Esophagus muscularis mucosa (tissue), 4 donors: ENCODE measurements around the gene OR2A14.

Source experiments
- EP300 ChIP-seq: sonication (generic); formaldehyde crosslinking; IDR thresholded peaks from one replicate; pipeline ENCODE4 v1.6.1; 2017; ENCODE audit warnings: antibody characterized with exemption
- POLR2A ChIP-seq: fragments of 450-650 bp; IDR thresholded peaks from one replicate; pipeline ENCODE4 v1.6.1; 2017; ENCODE audit warnings: antibody characterized with exemption, moderate library complexity, mild to moderate bottlenecking, low read depth
- POLR2AphosphoS5 ChIP-seq, 2 donors: sonication (generic); formaldehyde crosslinking; IDR thresholded peaks; one replicate each; pipeline ENCODE4 v1.6.1; 2017; ENCODE audit warnings: antibody characterized with exemption in 2 of 2
- TF ChIP-seq, protein P1 (sequence below), 3 experiments: fragments of 200-600 bp in 2 of 3; fragments of 450-650 bp in 1 of 3; sonication (generic) in 2 of 3; IDR thresholded peaks; one replicate each; pipeline ENCODE4 v1.5.1; 2017 to 2019; ENCODE audit warnings: antibody characterized with exemption in 3 of 3, mild to moderate bottlenecking in 2 of 3, moderate library complexity in 1 of 3

GRCh38 chr7:144087230-144087629 lies 35.7 kb upstream of the OR2A14 start:
- no peak for TF ChIP-seq EP300
- TF ChIP-seq, protein P1, sequence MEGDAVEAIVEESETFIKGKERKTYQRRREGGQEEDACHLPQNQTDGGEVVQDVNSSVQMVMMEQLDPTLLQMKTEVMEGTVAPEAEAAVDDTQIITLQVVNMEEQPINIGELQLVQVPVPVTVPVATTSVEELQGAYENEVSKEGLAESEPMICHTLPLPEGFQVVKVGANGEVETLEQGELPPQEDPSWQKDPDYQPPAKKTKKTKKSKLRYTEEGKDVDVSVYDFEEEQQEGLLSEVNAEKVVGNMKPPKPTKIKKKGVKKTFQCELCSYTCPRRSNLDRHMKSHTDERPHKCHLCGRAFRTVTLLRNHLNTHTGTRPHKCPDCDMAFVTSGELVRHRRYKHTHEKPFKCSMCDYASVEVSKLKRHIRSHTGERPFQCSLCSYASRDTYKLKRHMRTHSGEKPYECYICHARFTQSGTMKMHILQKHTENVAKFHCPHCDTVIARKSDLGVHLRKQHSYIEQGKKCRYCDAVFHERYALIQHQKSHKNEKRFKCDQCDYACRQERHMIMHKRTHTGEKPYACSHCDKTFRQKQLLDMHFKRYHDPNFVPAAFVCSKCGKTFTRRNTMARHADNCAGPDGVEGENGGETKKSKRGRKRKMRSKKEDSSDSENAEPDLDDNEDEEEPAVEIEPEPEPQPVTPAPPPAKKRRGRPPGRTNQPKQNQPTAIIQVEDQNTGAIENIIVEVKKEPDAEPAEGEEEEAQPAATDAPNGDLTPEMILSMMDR (IDR thresholded peaks at IDR 0.05) = no peak
- TF ChIP-seq POLR2A = no peak
- TF ChIP-seq POLR2AphosphoS5 (IDR thresholded peaks at IDR 0.05) = no peak
